ENCODE measurements around the gene PALB2.
A peak's percentile ranks its signal among the peaks of the same experiment; 100 is the strongest.

The PALB2 gene

DNA sequence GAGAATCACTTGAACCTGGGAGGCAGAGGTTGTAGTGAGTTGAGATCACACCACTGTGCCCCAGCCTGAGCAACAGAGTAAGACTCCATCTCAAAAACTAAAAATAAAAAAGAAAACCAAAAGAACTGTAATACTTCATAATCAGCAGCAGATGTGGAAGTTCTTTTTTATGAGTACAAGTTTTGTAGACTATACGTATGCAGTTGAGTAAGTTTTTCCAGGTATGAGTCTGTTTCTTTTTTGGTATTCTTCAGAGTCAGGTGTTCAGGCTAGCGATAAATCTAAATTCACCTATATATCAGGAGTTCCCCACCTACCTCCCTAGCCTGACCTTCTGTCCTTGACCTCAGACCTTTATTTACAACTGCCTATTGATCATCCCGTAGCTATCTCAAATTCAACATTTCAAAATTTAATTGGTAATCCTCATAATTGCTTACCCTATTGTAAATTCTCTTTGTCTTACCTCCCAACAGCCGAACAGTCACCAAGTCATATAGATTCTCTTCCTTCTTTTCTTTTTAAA is 10.9 kb upstream of the PALB2 start:
- H2BK5ac ChIP-seq (ENCODE audit: low read length) = no peak overlapping the region
- no peak overlapping the region for H3K4ac ChIP-seq (ENCODE audit: low read depth, low read length)
- H3K79me2 ChIP-seq (ENCODE audit: control insufficient read depth, insufficient read depth, low read length) = peaks cover 7% of the 10 kb centered on the region
- WGBS (ENCODE audit: extremely low coverage, insufficient coverage, low lambda C conversion rate) = 100% methylated on average over 1 of the region's 4 CpGs
- no peak overlapping the region for H3K4me3 ChIP-seq (ENCODE audit: low read length)
- H2BK120ac ChIP-seq (ENCODE audit: low read depth, low read length) = no peak overlapping the region
- no peaks in the 10 kb centered on the region for H3K27me3 ChIP-seq (ENCODE audit: insufficient read depth, low read length, poor library complexity)
- H3K79me1 ChIP-seq (ENCODE audit: low read length) = no peaks in the 10 kb centered on the region
- H3K4me2 ChIP-seq (ENCODE audit: low read length) = no peak overlapping the region
- no peak overlapping the region for H3K9ac ChIP-seq (ENCODE audit: low read length)
- H2BK15ac ChIP-seq (replicated peaks; ENCODE audit: low read depth) = no peak overlapping the region
- no peak overlapping the region for H2AK5ac ChIP-seq (ENCODE audit: low read length)
- H3K23ac ChIP-seq (ENCODE audit: low read length) = no peak overlapping the region
- DNase-seq = no peak
- H3K18ac ChIP-seq (ENCODE audit: low read length) = no peak overlapping the region
- H3K56ac ChIP-seq (ENCODE audit: low read length) = no peak overlapping the region
- no peak overlapping the region for H4K5ac ChIP-seq (ENCODE audit: low read length)
- H3K36me3 ChIP-seq (ENCODE audit: control insufficient read depth, insufficient read depth, low read length) = no peaks in the 10 kb centered on the region
- no peak overlapping the region for H4K8ac ChIP-seq (ENCODE audit: low read depth, low read length)
- no peaks in the 10 kb centered on the region for H3K4me1 ChIP-seq (ENCODE audit: control insufficient read depth, low read depth, low read length)
- no peak overlapping the region for H3K27ac ChIP-seq (ENCODE audit: low read depth, low read length)

DNA sequence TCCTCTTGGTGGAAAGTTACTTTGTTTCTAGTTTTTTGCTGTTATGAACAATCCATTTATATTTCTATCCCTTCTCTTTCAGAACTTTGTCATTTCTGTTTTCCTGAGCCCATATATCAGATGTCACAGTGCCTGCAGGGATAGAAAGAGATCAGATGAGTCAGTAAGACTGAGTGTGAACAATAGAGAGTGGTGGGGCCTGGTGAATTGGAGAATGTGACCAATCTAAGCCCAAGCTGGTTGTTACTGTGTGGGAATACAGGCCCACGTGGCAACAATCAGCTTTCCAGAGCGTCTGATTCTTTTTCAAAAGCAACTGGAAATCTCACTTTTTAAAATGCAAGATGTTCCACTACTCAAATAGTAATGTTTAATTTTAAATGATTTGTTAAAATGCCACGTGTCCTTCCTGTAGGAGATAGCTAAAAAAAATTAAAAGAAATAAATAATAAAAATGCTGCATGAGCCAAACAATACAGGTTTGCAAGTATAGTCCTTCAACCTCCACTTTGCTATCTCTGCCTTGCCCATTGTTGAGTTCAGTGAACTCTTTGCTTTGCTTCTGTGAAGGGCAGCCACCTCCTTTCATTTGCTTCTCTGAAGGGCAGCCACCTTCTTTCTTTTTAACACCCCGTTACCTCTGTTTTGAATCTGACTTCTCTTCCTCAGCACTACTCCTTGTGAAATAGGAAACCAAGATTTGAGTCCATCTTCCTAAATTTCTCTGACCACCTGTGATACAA is 9.7 kb upstream of the PALB2 start:
- H3K9ac ChIP-seq (ENCODE audit: low read length) = no peak overlapping the region
- H3K79me2 ChIP-seq (ENCODE audit: control insufficient read depth, insufficient read depth, low read length) = peaks cover 7% of the 10 kb centered on the region
- no peaks in the 10 kb centered on the region for H3K27me3 ChIP-seq (ENCODE audit: insufficient read depth, low read length, poor library complexity)
- no peaks in the 10 kb centered on the region for H3K79me1 ChIP-seq (ENCODE audit: low read length)
- no peak overlapping the region for H2BK5ac ChIP-seq (ENCODE audit: low read length)
- no peak overlapping the region for H2AK5ac ChIP-seq (ENCODE audit: low read length)
- no peak overlapping the region for H2BK15ac ChIP-seq (replicated peaks; ENCODE audit: low read depth)
- no peak overlapping the region for H3K56ac ChIP-seq (ENCODE audit: low read length)
- no peak overlapping the region for H3K18ac ChIP-seq (ENCODE audit: low read length)
- WGBS (ENCODE audit: extremely low coverage, insufficient coverage, low lambda C conversion rate) = no CpG with 5 or more reads among the region's 4 CpGs
- H3K4ac ChIP-seq (ENCODE audit: low read depth, low read length) = no peak overlapping the region
- H3K4me3 ChIP-seq (ENCODE audit: low read length) = no peak overlapping the region
- no peak overlapping the region for H4K8ac ChIP-seq (ENCODE audit: low read depth, low read length)
- no peak overlapping the region for H3K27ac ChIP-seq (ENCODE audit: low read depth, low read length)
- H3K4me2 ChIP-seq (ENCODE audit: low read length) = no peak overlapping the region
- no peak overlapping the region for H4K5ac ChIP-seq (ENCODE audit: low read length)
- H3K4me1 ChIP-seq (ENCODE audit: control insufficient read depth, low read depth, low read length) = no peaks in the 10 kb centered on the region
- H2BK120ac ChIP-seq (ENCODE audit: low read depth, low read length) = no peak overlapping the region
- no peaks in the 10 kb centered on the region for H3K36me3 ChIP-seq (ENCODE audit: control insufficient read depth, insufficient read depth, low read length)
- H3K23ac ChIP-seq (ENCODE audit: low read length) = no peak overlapping the region
- DNase-seq = peak; percentile 51

DNA sequence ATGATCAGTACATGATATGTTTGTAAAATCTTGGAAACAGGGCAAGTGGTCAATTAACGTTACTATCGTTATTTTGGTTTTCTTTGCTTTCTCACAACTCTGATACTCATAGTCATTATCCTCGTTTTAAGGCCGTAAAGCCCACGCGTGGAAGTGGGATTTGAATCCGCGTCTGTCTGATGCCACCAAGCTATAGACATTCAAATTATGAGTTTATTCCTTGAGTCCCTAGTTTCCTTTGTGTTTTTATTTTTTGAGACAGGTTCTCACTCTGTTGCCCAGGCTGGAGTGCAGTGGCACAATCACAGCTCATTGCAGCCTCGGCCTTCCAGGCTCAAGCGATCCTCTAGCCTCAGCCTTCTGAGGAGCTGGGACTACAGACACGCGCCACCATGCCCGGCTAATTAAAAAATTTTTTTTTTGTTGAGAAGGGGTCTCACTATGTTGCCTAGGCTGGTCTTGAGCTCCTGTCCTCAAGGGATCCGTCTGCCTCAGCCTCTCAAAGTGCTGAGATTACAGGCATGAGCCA is 1.2 kb upstream of the PALB2 start:
- no peak overlapping the region for H2BK15ac ChIP-seq (replicated peaks; ENCODE audit: low read depth)
- no peaks in the 10 kb centered on the region for H3K27me3 ChIP-seq (ENCODE audit: insufficient read depth, low read length, poor library complexity)
- no peak overlapping the region for H4K5ac ChIP-seq (ENCODE audit: low read length)
- H2AK5ac ChIP-seq (ENCODE audit: low read length) = no peak overlapping the region
- peaks cover 9% of the 10 kb centered on the region for H3K79me1 ChIP-seq (ENCODE audit: low read length)
- no peak overlapping the region for H3K23ac ChIP-seq (ENCODE audit: low read length)
- H2BK5ac ChIP-seq (ENCODE audit: low read length) = no peak overlapping the region
- DNase-seq = no peak
- no peak overlapping the region for H2BK120ac ChIP-seq (ENCODE audit: low read depth, low read length)
- H3K79me2 ChIP-seq (ENCODE audit: control insufficient read depth, insufficient read depth, low read length) = peaks cover 19% of the 10 kb centered on the region
- no peak overlapping the region for H3K4ac ChIP-seq (ENCODE audit: low read depth, low read length)
- H3K4me1 ChIP-seq (ENCODE audit: control insufficient read depth, low read depth, low read length) = peaks cover 3% of the 10 kb centered on the region
- H3K36me3 ChIP-seq (ENCODE audit: control insufficient read depth, insufficient read depth, low read length) = no peaks in the 10 kb centered on the region
- no peak overlapping the region for H3K18ac ChIP-seq (ENCODE audit: low read length)
- H3K4me3 ChIP-seq (ENCODE audit: low read length) = peak overlapping the region; percentile 2
- peak overlapping the region; percentile 98 for H3K56ac ChIP-seq (ENCODE audit: low read length)
- peak overlapping the region; percentile 95 for H3K9ac ChIP-seq (ENCODE audit: low read length)
- WGBS (ENCODE audit: extremely low coverage, insufficient coverage, low lambda C conversion rate) = no CpG with 5 or more reads among the region's 14 CpGs
- H3K4me2 ChIP-seq (ENCODE audit: low read length) = peak overlapping the region; percentile 43
- no peak overlapping the region for H4K8ac ChIP-seq (ENCODE audit: low read depth, low read length)
- no peak overlapping the region for H3K27ac ChIP-seq (ENCODE audit: low read depth, low read length)

DNA sequence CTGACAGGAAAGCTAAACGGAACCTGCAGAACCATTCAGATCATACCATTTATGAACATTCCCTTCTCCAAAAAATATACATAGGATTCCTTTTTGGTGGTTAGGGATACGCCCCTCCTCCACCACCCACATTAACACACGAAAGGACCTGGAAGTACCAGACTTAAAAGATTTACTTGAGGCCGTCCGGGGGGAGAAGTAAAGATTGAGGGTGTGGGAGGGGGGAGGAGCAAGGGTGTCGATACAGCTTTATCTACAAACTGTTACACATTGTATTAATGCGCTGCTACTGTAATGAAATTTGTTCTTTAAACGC is 537 bp downstream of the PALB2 start:
- Histone ChIP-seq H3K4me1 (ENCODE audit: control insufficient read depth, low read depth, low read length) (peaks cover 3% of the 10 kb centered on the region), H2BK5ac (ENCODE audit: low read length) (peak overlapping the region; percentile 61), H2BK15ac (replicated peaks; ENCODE audit: low read depth) (no peak overlapping the region), H2AK5ac (ENCODE audit: low read length) (no peak overlapping the region), H3K27me3 (ENCODE audit: insufficient read depth, low read length, poor library complexity) (no peaks in the 10 kb centered on the region), H3K4me3 (ENCODE audit: low read length) (peak overlapping the region; percentile 84), H3K79me2 (ENCODE audit: control insufficient read depth, insufficient read depth, low read length) (peaks cover 17% of the 10 kb centered on the region), H3K27ac (ENCODE audit: low read depth, low read length) (peak overlapping the region; percentile 77), H3K36me3 (ENCODE audit: control insufficient read depth, insufficient read depth, low read length) (no peaks in the 10 kb centered on the region), H4K5ac (ENCODE audit: low read length) (peak overlapping the region; percentile 21), H3K23ac (ENCODE audit: low read length) (no peak overlapping the region), H2BK120ac (ENCODE audit: low read depth, low read length) (no peak overlapping the region), H3K79me1 (ENCODE audit: low read length) (peaks cover 9% of the 10 kb centered on the region), H3K4me2 (ENCODE audit: low read length) (peak overlapping the region; percentile 75), H3K18ac (ENCODE audit: low read length) (no peak overlapping the region), H3K56ac (ENCODE audit: low read length) (peak overlapping the region; percentile 97), H3K9ac (ENCODE audit: low read length) (peak overlapping the region; percentile 95), H3K4ac (ENCODE audit: low read depth, low read length) (peak overlapping the region; percentile 93), H4K8ac (ENCODE audit: low read depth, low read length) (no peak overlapping the region)
- DNase-seq = peak; percentile 49
- no CpG with 5 or more reads among the region's 8 CpGs for WGBS (ENCODE audit: extremely low coverage, insufficient coverage, low lambda C conversion rate)

DNA sequence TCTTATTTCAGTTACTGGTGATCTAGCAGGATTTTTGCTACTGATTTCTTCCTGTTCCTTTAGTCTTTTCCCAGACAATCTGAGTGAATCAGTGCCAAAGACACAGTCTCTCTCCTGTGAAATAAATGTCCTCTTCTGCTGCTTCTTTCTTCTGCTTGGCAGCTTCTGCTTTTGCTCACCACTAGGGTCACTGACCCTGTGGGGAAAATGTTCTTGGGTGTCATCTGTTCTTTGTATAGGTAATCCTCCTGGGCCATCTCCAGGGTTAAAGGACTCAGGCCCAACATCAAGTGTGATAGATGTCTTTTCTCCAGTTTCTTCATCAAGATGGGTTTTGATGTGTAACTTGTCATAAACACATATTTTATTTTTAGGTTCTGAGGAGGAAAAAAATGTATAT is 5.2 kb downstream of the PALB2 start:
- H3K4ac ChIP-seq (ENCODE audit: low read depth, low read length) = no peak overlapping the region
- no peaks in the 10 kb centered on the region for H3K27me3 ChIP-seq (ENCODE audit: insufficient read depth, low read length, poor library complexity)
- H3K23ac ChIP-seq (ENCODE audit: low read length) = no peak overlapping the region
- no peaks in the 10 kb centered on the region for H3K4me1 ChIP-seq (ENCODE audit: control insufficient read depth, low read depth, low read length)
- H3K79me1 ChIP-seq (ENCODE audit: low read length) = peaks cover 5% of the 10 kb centered on the region
- no peak overlapping the region for H2BK120ac ChIP-seq (ENCODE audit: low read depth, low read length)
- no peak overlapping the region for H4K8ac ChIP-seq (ENCODE audit: low read depth, low read length)
- H3K79me2 ChIP-seq (ENCODE audit: control insufficient read depth, insufficient read depth, low read length) = peaks cover 9% of the 10 kb centered on the region
- no peak overlapping the region for H3K4me2 ChIP-seq (ENCODE audit: low read length)
- no peak overlapping the region for H2BK15ac ChIP-seq (replicated peaks; ENCODE audit: low read depth)
- H3K36me3 ChIP-seq (ENCODE audit: control insufficient read depth, insufficient read depth, low read length) = no peaks in the 10 kb centered on the region
- no peak overlapping the region for H3K56ac ChIP-seq (ENCODE audit: low read length)
- no peak overlapping the region for H3K9ac ChIP-seq (ENCODE audit: low read length)
- H3K27ac ChIP-seq (ENCODE audit: low read depth, low read length) = no peak overlapping the region
- H4K5ac ChIP-seq (ENCODE audit: low read length) = no peak overlapping the region
- no peak overlapping the region for H3K18ac ChIP-seq (ENCODE audit: low read length)
- no peak overlapping the region for H2BK5ac ChIP-seq (ENCODE audit: low read length)
- no peak overlapping the region for H2AK5ac ChIP-seq (ENCODE audit: low read length)
- no peak overlapping the region for H3K4me3 ChIP-seq (ENCODE audit: low read length)
- peak; percentile 8 for DNase-seq
